Small intestine (tissue), 7 donors: Measurements from ENCODE around the gene TMEM52. TPM values are rescaled to one million over a fixed set of nuclear protein-coding genes. Genes with fewer than 3 reads are reported as not detected.

Experiments
- DNase-seq, 2 donors: peaks; one replicate each; pipeline versions ENCODE4 v3.0.0 to v3.0.0-alpha.2; 2013
- FAIRE-seq: peaks from 2 replicates; lab custom pipeline; 2012; peaks lifted over from hg19 to GRCh38; lab: Jason Lieb, UNC
- H3K27ac ChIP-seq, 3 donors: one replicate each; pipeline ENCODE4 v1.5.1; 2013; ENCODE audit warnings: low read length in 2 of 3, mild to moderate bottlenecking in 2 of 3, control low read depth in 1 of 3, inconsistent platforms in 1 of 3, low read depth in 1 of 3, moderate library complexity in 1 of 3
- H3K27me3 ChIP-seq, 3 donors: one replicate each; pipeline ENCODE4 v1.6.1; 2013; ENCODE audit warnings: low read length in 3 of 3, inconsistent platforms in 1 of 3; ENCODE audit not compliant: control insufficient read depth in 3 of 3, insufficient read depth in 3 of 3
- H3K36me3 ChIP-seq, 3 donors: one replicate each; pipeline ENCODE4 v1.6.1; 2013; ENCODE audit warnings: low read length in 3 of 3, inconsistent platforms in 1 of 3, low read depth in 1 of 3, mild to moderate bottlenecking in 1 of 3, moderate library complexity in 1 of 3; ENCODE audit not compliant: control insufficient read depth in 3 of 3, insufficient read depth in 2 of 3
- H3K4me1 ChIP-seq, 3 donors: one replicate each; pipeline ENCODE4 v1.6.1; 2013; ENCODE audit warnings: low read length in 2 of 3, inconsistent platforms in 1 of 3, low read depth in 1 of 3, mild to moderate bottlenecking in 1 of 3, moderate library complexity in 1 of 3; ENCODE audit not compliant: control insufficient read depth in 3 of 3, insufficient read depth in 2 of 3
- H3K4me3 ChIP-seq, 3 donors: one replicate each; pipeline ENCODE4 v1.5.1; 2013; ENCODE audit warnings: low read length in 3 of 3, control low read depth in 1 of 3, inconsistent platforms in 1 of 3, low read depth in 1 of 3, mild to moderate bottlenecking in 1 of 3, moderate library complexity in 1 of 3
- H3K9me3 ChIP-seq, 2 donors: one replicate each; pipeline ENCODE4 v1.6.1; 2013; ENCODE audit warnings: low read depth in 1 of 2, low read length in 1 of 2; ENCODE audit not compliant: control insufficient read depth in 2 of 2, insufficient read depth in 1 of 2
- WGBS, 3 donors: extraction: QIAGEN DNeasy Blood & Tissue Kit; methylation state at CpG; one replicate each; pipeline ENCODE4 v1.1.7; 2013; 5-methylcytosine and 5-hydroxymethylcytosine counted together
- polyA plus RNA-seq, 4 donors: library from polyadenylated mRNA; stranded (reverse) in 3 of 4; unstranded in 1 of 4; fragments of 200-250 nt in 3 of 4; fragments of 120-200 nt in 1 of 4; gene quantifications; one replicate each; pipeline versions ENCODE4 v1.2.1 to v1.2.3, GENCODE V29; 2013
- donor health status: healthy with polysubstance abuse.
- donor health status: control.
- donor health status: control.
- donor health status: Bipolar disorder and iron deficiency.
- donor health status: healthy.

The TMEM52 gene
- polyA plus RNA-seq, 4 donors, result 4.1 to 50.5 (median 5.4) TPM

GRCh38 chr1:1917995-1918900, 831 bp downstream of the TMEM52 start:
- no peak for FAIRE-seq
- Histone ChIP-seq H3K4me1 (peaks cover 2 to 61% (median 5%) of the 10 kb centered on the region in 3 donors), H3K36me3 (peaks cover 0 to 9% (median 0%) of the 10 kb centered on the region in 3 donors), H3K9me3 (no peaks in the 10 kb centered on the region), H3K27me3 (no peaks in the 10 kb centered on the region), H3K27ac (peak overlapping the region; percentile 52 to 79 (median 63)), H3K4me3 (peak overlapping the region in 2 of 3 donors; percentile 40 to 54)
- DNase-seq, result no peak
- WGBS, 3 donors, result 41 to 52% (median 45%) methylated on average over 33 to 46 of the region's 46 CpGs

GRCh38 chr1:1917304-1917976, 1.6 kb downstream of the TMEM52 start:
- H3K9me3 ChIP-seq, result no peaks in the 10 kb centered on the region
- H3K4me3 ChIP-seq, result no peak overlapping the region
- WGBS, 3 donors, result 92 to 94% (median 92%) methylated on average over 14 of the region's 14 CpGs
- peaks cover 2 to 53% (median 2%) of the 10 kb centered on the region in 3 donors for H3K4me1 ChIP-seq
- no peaks in the 10 kb centered on the region for H3K27me3 ChIP-seq
- no peak overlapping the region for H3K27ac ChIP-seq
- no peak for FAIRE-seq
- peaks cover 0 to 9% (median 0%) of the 10 kb centered on the region in 3 donors for H3K36me3 ChIP-seq
- DNase-seq, result no peak

- Histone ChIP-seq H3K4me1 (peaks cover 2 to 47% (median 2%) of the 10 kb centered on the region in 3 donors), H3K27ac (no peak overlapping the region), H3K4me3 (no peak overlapping the region), H3K9me3 (no peaks in the 10 kb centered on the region), H3K36me3 (peaks cover 0 to 9% (median 0%) of the 10 kb centered on the region in 3 donors), H3K27me3 (no peaks in the 10 kb centered on the region)
- DNase-seq (no peak), FAIRE-seq (no peak)
- WGBS, 3 donors, result 71 to 85% (median 82%) methylated on average over 14 to 19 of the region's 19 CpGs
These were observed 2.2 kb downstream of the TMEM52 start for GRCh38 chr1:1916851-1917251.

- 57 to 82% (median 64%) methylated on average over 22 to 23 of the region's 23 CpGs for WGBS, 3 donors
- FAIRE-seq (no peak), DNase-seq (peak in 1 of 2 donors; percentile 35)
- H3K27ac ChIP-seq, result no peak overlapping the region
- H3K36me3 ChIP-seq, result peaks cover 0 to 9% (median 0%) of the 10 kb centered on the region in 3 donors
- H3K4me1 ChIP-seq, result peaks cover 2 to 40% (median 2%) of the 10 kb centered on the region in 3 donors
- H3K9me3 ChIP-seq, result no peaks in the 10 kb centered on the region
- H3K4me3 ChIP-seq, result no peak overlapping the region
- no peaks in the 10 kb centered on the region for H3K27me3 ChIP-seq
These were observed 2.9 kb downstream of the TMEM52 start for GRCh38 chr1:1915911-1916840.

- 87 to 93% (median 90%) methylated on average over 15 of the region's 15 CpGs for WGBS, 3 donors
- FAIRE-seq, result no peak
- Histone ChIP-seq H3K36me3 (peaks cover 0 to 9% (median 0%) of the 10 kb centered on the region in 3 donors), H3K4me3 (no peak within 1 kb of the TSS), H3K9me3 (no peaks in the 10 kb centered on the region), H3K27ac (no peak within 1 kb of the TSS), H3K27me3 (no peaks in the 10 kb centered on the region), H3K4me1 (peaks cover 2 to 31% (median 2%) of the 10 kb centered on the region in 3 donors)
- DNase-seq, result no peak
These were observed 3.9 kb downstream of the TMEM52 start, which contains the start of gene CALML6 for GRCh38 chr1:1914971-1915692. Gene CALML6 (plus strand): TSS chr1:1915260. CDS start chr1:1915281, 21 bp downstream.

- WGBS, 3 donors, result 61 to 78% (median 64%) methylated on average over 18 to 20 of the region's 20 CpGs
- FAIRE-seq, result no peak
- no peak overlapping the region for H3K4me3 ChIP-seq
- H3K27ac ChIP-seq, result no peak overlapping the region
- H3K36me3 ChIP-seq, result peaks cover 0 to 9% (median 0%) of the 10 kb centered on the region in 3 donors
- H3K4me1 ChIP-seq, result peaks cover 2 to 30% (median 7%) of the 10 kb centered on the region in 3 donors
- peak in 1 of 2 donors; percentile 70 for DNase-seq
- H3K27me3 ChIP-seq, result no peaks in the 10 kb centered on the region
- H3K9me3 ChIP-seq, result no peaks in the 10 kb centered on the region
These were observed 4.7 kb downstream of the TMEM52 start for GRCh38 chr1:1914101-1914970.
